ENCODE data around the gene MVB12B. TPM values are rescaled to one million over a fixed set of nuclear protein-coding genes. Genes with fewer than 3 reads are reported as not detected.

MVB12B gene
- total RNA-seq, 1 donor: 5.4 TPM

DNA sequence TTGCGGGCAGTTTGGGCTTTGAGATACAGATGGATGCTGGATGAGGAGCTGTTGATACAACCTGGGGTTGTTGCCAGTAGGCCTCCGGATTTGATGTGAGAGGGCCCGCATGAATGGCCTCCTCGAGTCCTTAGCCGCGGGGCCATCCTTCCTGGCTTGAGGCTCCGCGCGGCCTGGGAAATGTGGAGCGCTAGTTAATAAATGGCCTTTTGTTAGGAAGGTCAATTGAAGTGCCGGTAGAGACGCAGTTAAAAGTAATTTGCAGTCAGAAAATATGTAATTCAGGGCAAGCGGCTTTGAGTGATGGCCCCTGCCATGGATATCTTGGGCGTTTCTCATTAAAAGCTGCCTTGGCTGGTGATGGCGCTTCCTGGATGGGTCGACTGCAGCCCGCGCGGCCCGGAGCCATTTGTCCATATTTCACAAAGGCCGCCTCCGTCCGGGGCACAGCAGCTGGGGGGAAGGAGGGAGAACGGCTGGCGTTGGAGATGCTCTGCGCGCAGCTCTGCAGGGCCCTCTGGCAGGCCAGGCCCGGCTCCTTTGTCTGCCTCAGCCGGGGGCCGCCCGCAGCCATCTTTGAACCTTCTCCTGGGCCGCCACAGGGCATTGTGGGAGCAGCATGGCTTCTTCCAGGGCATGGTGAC lies 11.2 kb downstream of the MVB12B start:
- H2AFZ ChIP-seq (ENCODE audit: low read length): no peak overlapping the region
- peaks cover 18% of the 10 kb centered on the region for H3K79me2 ChIP-seq (ENCODE audit: insufficient read depth, low read length)
- H3K9me3 ChIP-seq (ENCODE audit: low read depth, low read length): no peaks in the 10 kb centered on the region
- H3K27me3 ChIP-seq (ENCODE audit: insufficient read depth, low read length): no peaks in the 10 kb centered on the region
- no peak for DNase-seq (ENCODE audit: insufficient read length, low spot score, missing footprints)
- H3K4me1 ChIP-seq (ENCODE audit: insufficient read depth, low read length): no peaks in the 10 kb centered on the region
- H3K36me3 ChIP-seq (ENCODE audit: insufficient read depth, low read length): no peaks in the 10 kb centered on the region
- peaks cover 7% of the 10 kb centered on the region for H4K20me1 ChIP-seq (ENCODE audit: insufficient read depth, low read length)
- no peak overlapping the region for H3K4me2 ChIP-seq (ENCODE audit: insufficient read depth, low read length)
- H3K4me3 ChIP-seq (ENCODE audit: insufficient read depth, low read length): no peak overlapping the region
- H3K27ac ChIP-seq (ENCODE audit: low read depth, low read length): no peak overlapping the region
- TF ChIP-seq, protein P1, sequence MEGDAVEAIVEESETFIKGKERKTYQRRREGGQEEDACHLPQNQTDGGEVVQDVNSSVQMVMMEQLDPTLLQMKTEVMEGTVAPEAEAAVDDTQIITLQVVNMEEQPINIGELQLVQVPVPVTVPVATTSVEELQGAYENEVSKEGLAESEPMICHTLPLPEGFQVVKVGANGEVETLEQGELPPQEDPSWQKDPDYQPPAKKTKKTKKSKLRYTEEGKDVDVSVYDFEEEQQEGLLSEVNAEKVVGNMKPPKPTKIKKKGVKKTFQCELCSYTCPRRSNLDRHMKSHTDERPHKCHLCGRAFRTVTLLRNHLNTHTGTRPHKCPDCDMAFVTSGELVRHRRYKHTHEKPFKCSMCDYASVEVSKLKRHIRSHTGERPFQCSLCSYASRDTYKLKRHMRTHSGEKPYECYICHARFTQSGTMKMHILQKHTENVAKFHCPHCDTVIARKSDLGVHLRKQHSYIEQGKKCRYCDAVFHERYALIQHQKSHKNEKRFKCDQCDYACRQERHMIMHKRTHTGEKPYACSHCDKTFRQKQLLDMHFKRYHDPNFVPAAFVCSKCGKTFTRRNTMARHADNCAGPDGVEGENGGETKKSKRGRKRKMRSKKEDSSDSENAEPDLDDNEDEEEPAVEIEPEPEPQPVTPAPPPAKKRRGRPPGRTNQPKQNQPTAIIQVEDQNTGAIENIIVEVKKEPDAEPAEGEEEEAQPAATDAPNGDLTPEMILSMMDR (IDR thresholded peaks at IDR 0.05; ENCODE audit: extremely low read depth, low read depth, low read length): no peak

DNA sequence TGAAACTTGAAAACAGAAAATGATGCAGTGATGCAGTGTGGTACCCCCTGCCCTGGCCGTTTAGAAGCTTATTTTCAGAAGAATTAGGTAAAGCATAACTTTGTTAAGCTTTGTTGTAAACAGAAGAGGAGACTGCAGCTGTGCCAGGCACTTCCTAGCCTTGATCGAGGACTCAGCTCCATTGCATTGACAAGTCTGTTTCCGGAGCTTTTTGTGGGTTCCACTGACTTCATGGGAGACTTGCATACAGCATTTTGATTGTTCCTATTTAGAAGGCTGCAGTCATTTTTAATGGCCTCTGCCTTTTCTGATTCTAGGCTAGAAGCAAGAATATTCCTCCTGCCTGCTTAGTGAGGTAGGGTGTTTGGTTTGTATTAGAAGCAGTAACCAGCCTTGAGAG lies 12.3 kb downstream of the MVB12B start:
- Histone ChIP-seq H3K4me3 (ENCODE audit: insufficient read depth, low read length) (no peak overlapping the region), H3K79me2 (ENCODE audit: insufficient read depth, low read length) (peaks cover 13% of the 10 kb centered on the region), H3K36me3 (ENCODE audit: insufficient read depth, low read length) (no peaks in the 10 kb centered on the region), H4K20me1 (ENCODE audit: insufficient read depth, low read length) (peaks cover 10% of the 10 kb centered on the region), H3K4me2 (ENCODE audit: insufficient read depth, low read length) (no peak overlapping the region), H3K9me3 (ENCODE audit: low read depth, low read length) (no peaks in the 10 kb centered on the region), H3K27ac (ENCODE audit: low read depth, low read length) (no peak overlapping the region), H3K27me3 (ENCODE audit: insufficient read depth, low read length) (no peaks in the 10 kb centered on the region), H2AFZ (ENCODE audit: low read length) (no peak overlapping the region), H3K4me1 (ENCODE audit: insufficient read depth, low read length) (no peaks in the 10 kb centered on the region)
- TF ChIP-seq, protein P1 (IDR thresholded peaks at IDR 0.05; ENCODE audit: extremely low read depth, low read depth, low read length): no peak
- DNase-seq (ENCODE audit: insufficient read length, low spot score, missing footprints): no peak

DNA sequence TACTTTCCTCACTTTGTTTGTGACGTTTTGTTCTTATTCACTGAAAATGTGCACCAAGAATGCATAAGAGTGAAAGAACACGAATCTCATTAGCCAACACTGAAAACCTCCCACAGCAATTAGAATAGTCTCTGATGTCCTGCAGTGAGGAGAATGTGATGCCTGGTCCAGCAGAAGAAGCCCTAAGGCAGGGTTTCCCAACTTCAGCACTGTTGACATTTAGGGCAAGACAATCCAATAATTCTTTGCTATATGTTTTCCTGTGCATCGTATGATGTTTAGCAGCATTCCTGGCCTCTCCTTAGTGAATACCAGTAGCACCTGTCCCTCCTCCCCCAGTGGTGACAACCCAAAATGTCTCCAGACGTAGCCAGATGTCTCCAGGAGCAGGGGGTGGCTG lies 14.8 kb downstream of the MVB12B start:
- H3K36me3 ChIP-seq (ENCODE audit: insufficient read depth, low read length): peaks cover 4% of the 10 kb centered on the region
- no peak overlapping the region for H3K4me2 ChIP-seq (ENCODE audit: insufficient read depth, low read length)
- H3K79me2 ChIP-seq (ENCODE audit: insufficient read depth, low read length): peaks cover 6% of the 10 kb centered on the region
- H4K20me1 ChIP-seq (ENCODE audit: insufficient read depth, low read length): peaks cover 6% of the 10 kb centered on the region
- H3K27me3 ChIP-seq (ENCODE audit: insufficient read depth, low read length): no peaks in the 10 kb centered on the region
- H3K4me1 ChIP-seq (ENCODE audit: insufficient read depth, low read length): no peaks in the 10 kb centered on the region
- TF ChIP-seq, protein P1 (IDR thresholded peaks at IDR 0.05; ENCODE audit: extremely low read depth, low read depth, low read length): no peak
- H3K27ac ChIP-seq (ENCODE audit: low read depth, low read length): no peak overlapping the region
- no peak overlapping the region for H2AFZ ChIP-seq (ENCODE audit: low read length)
- H3K4me3 ChIP-seq (ENCODE audit: insufficient read depth, low read length): no peak overlapping the region
- no peaks in the 10 kb centered on the region for H3K9me3 ChIP-seq (ENCODE audit: low read depth, low read length)
- DNase-seq (ENCODE audit: insufficient read length, low spot score, missing footprints): no peak

- Histone ChIP-seq H3K27ac (ENCODE audit: low read depth, low read length) (no peak overlapping the region), H3K27me3 (ENCODE audit: insufficient read depth, low read length) (no peaks in the 10 kb centered on the region), H3K36me3 (ENCODE audit: insufficient read depth, low read length) (peaks cover 4% of the 10 kb centered on the region), H3K4me1 (ENCODE audit: insufficient read depth, low read length) (no peaks in the 10 kb centered on the region), H3K4me2 (ENCODE audit: insufficient read depth, low read length) (no peak overlapping the region), H3K9me3 (ENCODE audit: low read depth, low read length) (no peaks in the 10 kb centered on the region), H3K4me3 (ENCODE audit: insufficient read depth, low read length) (no peak overlapping the region), H4K20me1 (ENCODE audit: insufficient read depth, low read length) (peaks cover 6% of the 10 kb centered on the region), H3K79me2 (ENCODE audit: insufficient read depth, low read length) (peaks cover 3% of the 10 kb centered on the region), H2AFZ (ENCODE audit: low read length) (no peak overlapping the region)
- no peak for DNase-seq (ENCODE audit: insufficient read length, low spot score, missing footprints)
- TF ChIP-seq, protein P1 (IDR thresholded peaks at IDR 0.05; ENCODE audit: extremely low read depth, low read depth, low read length): no peak
Observed at GRCh38 chr9:126341902-126342301, 15.3 kb downstream of the MVB12B start.
